SH-SY5Y (cell line): ENCODE measurements around the gene SETBP1.

ENCODE experiments used
- GATA2 ChIP-seq: IDR thresholded peaks from 2 replicates; pipeline ENCODE4 v1.6.1; 2011; ENCODE audit warnings: mild to moderate bottlenecking, low read depth, low read length
- GATA3 ChIP-seq: IDR thresholded peaks from 2 replicates; pipeline ENCODE4 v1.6.1; 2011; ENCODE audit warnings: low read depth, mild to moderate bottlenecking, low read length, moderate library complexity

The SETBP1 gene

GRCh38 chr18:44903327-44903726 is 222.6 kb downstream of the SETBP1 start:
- TF ChIP-seq GATA3 = no peak

GRCh38 chr18:44904768-44905167 is 224.1 kb downstream of the SETBP1 start:
- TF ChIP-seq GATA3 (no peak), GATA2 (no peak)

DNA sequence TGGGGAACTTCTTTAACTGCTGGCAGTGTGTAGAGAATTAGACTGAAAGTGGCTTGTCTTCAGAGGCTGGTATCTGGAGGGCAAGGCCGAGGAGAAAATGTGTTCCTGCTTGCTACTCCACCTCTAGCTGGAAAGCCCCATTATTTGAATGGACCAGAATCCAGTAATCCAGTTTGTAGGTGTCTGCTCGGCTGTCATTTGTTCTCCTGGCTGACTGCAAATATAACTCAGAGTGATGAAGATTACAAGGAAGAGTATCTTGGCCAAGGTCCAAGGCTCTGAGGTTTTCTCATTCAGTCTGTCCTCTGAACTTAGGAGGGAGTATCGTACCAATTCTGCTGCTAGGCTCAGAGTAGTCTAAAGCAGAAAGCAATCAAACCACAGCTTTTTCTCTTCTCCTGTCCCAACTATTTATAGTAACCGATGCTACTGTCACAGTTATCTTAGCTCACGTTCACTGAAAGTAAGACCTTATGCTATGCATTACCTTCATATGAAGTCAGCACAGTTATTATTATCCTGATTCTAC is 228.6 kb downstream of the SETBP1 start:
- TF ChIP-seq GATA2 = no peak
- no peak for TF ChIP-seq GATA3

- TF ChIP-seq GATA3 (no peak), GATA2 (no peak)
Observed at GRCh38 chr18:44911260-44911659, 230.6 kb downstream of the SETBP1 start.

- TF ChIP-seq GATA3 = no peak
- no peak for TF ChIP-seq GATA2
Observed at GRCh38 chr18:44911773-44912172, 231.1 kb downstream of the SETBP1 start.

DNA sequence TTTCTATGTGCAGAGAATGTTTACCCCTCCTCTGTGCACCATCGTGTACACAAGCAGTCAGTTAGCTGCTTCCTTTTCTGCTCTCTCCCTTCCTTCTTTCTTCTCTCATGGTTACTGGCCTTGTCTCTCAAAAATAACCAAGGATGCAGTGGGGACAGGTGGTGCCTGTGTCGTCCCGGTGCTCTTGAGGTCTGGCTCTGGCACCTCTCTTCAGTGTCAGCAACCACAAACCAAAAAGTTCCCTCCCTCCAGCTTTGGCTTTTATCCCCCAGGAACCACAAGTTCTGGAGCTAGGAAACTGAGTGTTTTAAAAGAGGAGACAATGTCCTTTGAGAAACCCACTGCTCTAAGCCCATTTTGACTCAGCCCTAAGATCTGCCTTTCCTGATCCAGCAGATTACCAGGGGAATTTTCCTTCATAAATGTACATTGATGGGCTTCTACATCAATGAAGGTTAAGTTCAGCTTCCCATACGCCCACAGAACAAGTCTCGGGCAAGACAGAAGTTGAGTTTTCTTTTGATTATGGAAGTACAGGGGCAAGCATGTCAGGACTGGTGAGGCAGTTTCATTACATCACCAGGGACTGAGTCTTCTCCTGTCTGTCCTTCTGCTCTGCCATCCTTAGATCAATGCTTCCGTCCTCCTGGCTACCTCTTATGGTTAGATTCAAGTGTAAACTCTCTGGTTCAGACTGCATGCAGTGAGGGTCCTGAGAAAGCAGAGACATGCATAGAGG is 232.2 kb downstream of the SETBP1 start:
- TF ChIP-seq GATA2 = no peak
- TF ChIP-seq GATA3 = no peak

DNA sequence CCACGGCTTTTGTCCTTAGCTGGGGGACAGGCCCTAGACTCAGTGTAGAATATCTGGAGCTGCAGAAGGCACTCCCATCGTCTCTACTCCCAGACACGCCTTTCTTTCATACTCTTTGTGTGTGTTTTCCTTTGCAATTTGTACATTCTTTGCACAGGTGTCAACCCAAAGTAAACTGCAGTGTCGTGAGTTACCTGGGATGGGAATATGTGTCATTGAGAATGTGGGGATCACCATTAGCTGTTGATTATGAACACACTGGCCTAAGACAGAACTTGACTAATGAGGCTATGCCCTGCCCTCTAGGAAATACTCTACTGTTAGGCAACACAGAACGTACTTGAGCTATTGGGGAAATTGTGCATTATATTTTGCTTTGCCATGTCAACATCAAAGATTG is 233.3 kb downstream of the SETBP1 start:
- no peak for TF ChIP-seq GATA2
- TF ChIP-seq GATA3 = no peak

GRCh38 chr18:44915213-44915612 is 234.5 kb downstream of the SETBP1 start:
- TF ChIP-seq GATA3 = no peak
- no peak for TF ChIP-seq GATA2

GRCh38 chr18:44915661-44916060 is 235.0 kb downstream of the SETBP1 start:
- TF ChIP-seq GATA3 = no peak
- TF ChIP-seq GATA2 = no peak

DNA sequence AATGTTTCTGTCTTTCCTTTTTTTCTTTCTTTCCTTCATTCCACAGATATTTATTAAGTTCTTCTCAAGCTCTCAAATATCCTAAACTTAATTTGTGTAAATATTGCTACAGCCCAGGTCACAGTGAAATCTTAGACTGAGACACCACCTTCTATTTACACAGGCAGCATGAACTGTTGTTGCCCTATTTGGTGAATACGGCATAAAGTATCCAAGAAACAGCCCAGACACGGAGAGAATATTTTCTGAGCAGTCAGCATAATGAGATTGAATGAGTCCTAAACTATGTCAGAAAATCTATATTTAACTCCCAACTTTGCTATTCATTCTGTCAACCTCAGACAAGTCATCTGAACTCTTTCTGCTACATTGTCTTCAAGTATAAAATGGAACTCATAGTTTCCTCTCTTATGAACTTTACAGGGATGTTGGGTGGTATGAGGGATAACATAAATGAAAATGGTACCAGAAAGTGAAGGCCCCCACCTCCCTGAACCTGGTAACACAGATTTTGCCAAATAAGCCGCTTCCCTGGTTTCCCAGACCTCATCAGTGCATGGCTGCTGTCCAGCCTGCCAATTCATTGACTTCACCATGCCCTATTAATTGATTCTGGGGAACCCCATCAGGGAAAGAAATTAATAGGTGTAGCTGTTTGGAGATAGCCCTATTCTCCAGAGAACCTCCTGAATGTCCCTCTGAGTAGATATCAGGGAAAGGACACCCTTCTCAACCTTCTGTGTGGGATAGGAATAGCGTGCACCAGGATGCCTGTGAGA is 235.9 kb downstream of the SETBP1 start:
- TF ChIP-seq GATA2 = no peak

GRCh38 chr18:44917216-44918141 is 236.8 kb downstream of the SETBP1 start:
- no peak for TF ChIP-seq GATA2
- TF ChIP-seq GATA3 = no peak

DNA sequence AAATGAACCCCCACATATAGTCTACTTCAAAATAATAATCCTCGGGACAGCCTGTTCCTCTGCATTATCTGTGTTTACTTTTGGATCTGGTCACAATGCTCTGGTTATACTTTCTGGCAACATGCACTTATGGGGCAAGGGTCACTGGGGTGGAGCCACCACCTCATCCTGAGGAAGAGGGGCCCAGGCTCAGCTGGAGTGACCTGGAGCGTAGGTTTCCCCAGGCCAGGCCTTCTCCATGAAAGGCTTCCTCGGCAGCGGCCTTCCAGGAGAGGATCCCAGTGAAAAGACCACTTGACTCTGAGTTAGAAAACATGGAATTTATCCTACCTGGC is 237.4 kb downstream of the SETBP1 start:
- TF ChIP-seq GATA3 (no peak), GATA2 (no peak)

DNA sequence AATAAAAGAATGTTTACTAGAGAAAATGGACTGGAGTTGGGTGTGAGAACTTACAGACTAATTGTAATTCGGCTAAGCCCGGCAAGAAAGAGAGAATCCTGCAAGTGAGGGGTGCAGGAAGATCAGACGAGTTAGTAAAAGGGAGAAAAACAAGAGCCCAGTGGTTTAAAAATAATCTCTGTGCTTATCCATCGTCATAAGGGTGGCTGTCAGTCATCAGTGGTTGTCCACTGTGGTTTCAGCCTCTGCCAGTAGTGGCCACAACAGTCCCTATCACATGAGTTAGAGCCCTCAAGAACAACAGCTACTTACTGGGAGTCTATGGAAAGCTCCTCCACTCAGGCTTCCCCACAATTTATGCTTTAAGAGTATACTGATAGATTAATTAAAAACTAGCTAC is 239.8 kb downstream of the SETBP1 start:
- TF ChIP-seq GATA2 (no peak), GATA3 (no peak)

GRCh38 chr18:44921974-44922373 is 241.3 kb downstream of the SETBP1 start:
- no peak for TF ChIP-seq GATA3
- TF ChIP-seq GATA2 = no peak

GRCh38 chr18:44922968-44923367 is 242.3 kb downstream of the SETBP1 start:
- TF ChIP-seq GATA2 (no peak), GATA3 (no peak)
